Erythroblast (primary cell): ENCODE measurements around the gene INTS15.

ENCODE experiments used
- GATA1 ChIP-seq: IDR thresholded peaks from 2 replicates; pipeline ENCODE4 v1.6.1; 2011; ENCODE audit warnings: low read depth, mild to moderate bottlenecking, control low read depth, low read length, moderate library complexity
- POLR2A ChIP-seq: IDR thresholded peaks from 2 replicates; pipeline ENCODE4 v1.6.1; 2011; ENCODE audit warnings: mild to moderate bottlenecking, low read length

GRCh38 chr7:6589151-6589828 is 531 bp upstream of the INTS15 start:
- TF ChIP-seq POLR2A: no peak
- no peak for TF ChIP-seq GATA1
